Keratinocyte (primary cell): ENCODE measurements around the gene EDC3. TPM values are rescaled to one million over a fixed set of nuclear protein-coding genes. Genes with fewer than 3 reads are reported as not detected.
"Not testable (repeated sequence)": the region's sequence is repeated elsewhere in the genome, so short reads cannot be mapped to it uniquely, and the experiment has no call there.

Experiments used
- DNase-seq: peaks from one replicate; pipeline ENCODE4 v3.0.0-alpha.2; 2011; ENCODE audit warnings: low read depth, missing footprints, low spot score
- FAIRE-seq: peaks from 2 replicates; lab custom pipeline; 2011; peaks lifted over from hg19 to GRCh38; lab: Jason Lieb, UNC
- H2AFZ ChIP-seq: 2 replicates; pipeline ENCODE4 v1.6.0; 2012; ENCODE audit warnings: low read length, control low read depth, inconsistent platforms; ENCODE audit not compliant: control insufficient read depth
- H3K27ac ChIP-seq: 2 replicates; pipeline ENCODE4 v1.5.1; 2011; ENCODE audit warnings: low read length; ENCODE audit not compliant: control insufficient read depth, insufficient read depth
- H3K27me3 ChIP-seq: 3 replicates; pipeline ENCODE4 v1.6.0; 2011; ENCODE audit warnings: low read length; ENCODE audit not compliant: control insufficient read depth, insufficient read depth; ENCODE audit errors: extremely low read depth
- H3K36me3 ChIP-seq, 2 experiments: 2 replicates in 1 of 2; 3 replicates in 1 of 2; pipeline ENCODE4 v1.5.1; 2011; ENCODE audit warnings: low read length in 2 of 2, mild to moderate bottlenecking in 1 of 2; ENCODE audit not compliant: control insufficient read depth in 2 of 2, insufficient read depth in 2 of 2; ENCODE audit errors: extremely low read depth in 1 of 2
- H3K4me1 ChIP-seq: 3 replicates; pipeline ENCODE4 v1.5.1; 2011; ENCODE audit warnings: low read length; ENCODE audit not compliant: control insufficient read depth, insufficient read depth; ENCODE audit errors: extremely low read depth
- H3K4me2 ChIP-seq: 3 replicates; pipeline ENCODE4 v1.6.0; 2011; ENCODE audit warnings: low read depth, low read length; ENCODE audit not compliant: control insufficient read depth, insufficient read depth; ENCODE audit errors: extremely low read depth
- H3K4me3 ChIP-seq, 3 experiments: fragments of 200-600 bp in 1 of 3; sonication (generic) in 1 of 3; 2 replicates in 2 of 3; 3 replicates in 1 of 3; pipeline ENCODE4 v1.5.1; 2011 to 2016; ENCODE audit warnings: low read length in 3 of 3, mild to moderate bottlenecking in 3 of 3, control low read depth in 2 of 3, inconsistent platforms in 1 of 3, low read depth in 1 of 3, mixed read lengths in 1 of 3, mixed run types in 1 of 3, moderate library complexity in 1 of 3; ENCODE audit not compliant: control insufficient read depth in 2 of 3, insufficient read depth in 2 of 3; ENCODE audit errors: extremely low read depth in 1 of 3
- H3K79me2 ChIP-seq: 2 replicates; pipeline ENCODE4 v1.6.0; 2012; ENCODE audit warnings: low read length; ENCODE audit not compliant: control insufficient read depth, insufficient read depth
- H3K9ac ChIP-seq: 3 replicates; pipeline ENCODE4 v1.6.0; 2011; ENCODE audit warnings: low read length; ENCODE audit not compliant: control insufficient read depth, insufficient read depth; ENCODE audit errors: extremely low read depth
- H3K9me1 ChIP-seq: 3 replicates; pipeline ENCODE4 v1.6.0; 2011; ENCODE audit warnings: low read length; ENCODE audit not compliant: control insufficient read depth, insufficient read depth; ENCODE audit errors: extremely low read depth
- H3K9me3 ChIP-seq: 2 replicates; pipeline ENCODE4 v1.5.1; 2012; ENCODE audit warnings: low read depth, low read length; ENCODE audit not compliant: control insufficient read depth
- H4K20me1 ChIP-seq: 3 replicates; pipeline ENCODE4 v1.6.0; 2011; ENCODE audit warnings: low read length; ENCODE audit not compliant: control insufficient read depth, insufficient read depth; ENCODE audit errors: extremely low read depth
- EZH2 ChIP-seq: IDR thresholded peaks from one replicate; pipeline ENCODE4 v1.6.1; 2012; ENCODE audit warnings: inconsistent platforms, mild to moderate bottlenecking, low read length, moderate library complexity
- dilution Hi-C: fragments of 300-500 bp; cut with MboI; formaldehyde crosslinking; loops from one replicate; pipeline ENCODE4 v1.7.0; 2020; ENCODE audit warnings: low sequenced_read_pairs; ENCODE audit not compliant: extremely low pct_ligation_motif_present
- polyA plus RNA-seq, 5 experiments: library from polyadenylated mRNA; depleted of rRNA in 3 of 5; stranded (reverse) in 3 of 5; stranded (forward) in 1 of 5; unstranded in 1 of 5; fragments of >200 nt; gene quantifications; 1 replicate in 1 of 5; 2 replicates in 3 of 5; 3 replicates in 1 of 5; pipeline versions ENCODE4 v1.2.1 to v1.2.3, GENCODE V29; 2011 to 2012; ENCODE audit warnings: missing spikeins in 2 of 5, low read depth in 1 of 5, low replicate concordance in 1 of 5
- TF ChIP-seq, protein P1 (sequence below), 3 experiments: IDR thresholded peaks in 1 of 3; conservative IDR thresholded peaks in 1 of 3; optimal IDR thresholded peaks in 1 of 3; 2 replicates in 2 of 3; 3 replicates in 1 of 3; pipeline versions ENCODE3 to v1.5.1; 2011; ENCODE audit warnings: low read length in 3 of 3, mild to moderate bottlenecking in 3 of 3, moderate library complexity in 2 of 3, control low read depth in 1 of 3, inconsistent platforms in 1 of 3; ENCODE audit not compliant: insufficient read depth in 2 of 3; ENCODE audit errors: extremely low read depth in 1 of 3

The EDC3 gene
- polyA plus RNA-seq, 1 donor (not counting 4 experiments of a cell fraction or from before 2014, with no cell fraction given), result 33.6 TPM

DNA sequence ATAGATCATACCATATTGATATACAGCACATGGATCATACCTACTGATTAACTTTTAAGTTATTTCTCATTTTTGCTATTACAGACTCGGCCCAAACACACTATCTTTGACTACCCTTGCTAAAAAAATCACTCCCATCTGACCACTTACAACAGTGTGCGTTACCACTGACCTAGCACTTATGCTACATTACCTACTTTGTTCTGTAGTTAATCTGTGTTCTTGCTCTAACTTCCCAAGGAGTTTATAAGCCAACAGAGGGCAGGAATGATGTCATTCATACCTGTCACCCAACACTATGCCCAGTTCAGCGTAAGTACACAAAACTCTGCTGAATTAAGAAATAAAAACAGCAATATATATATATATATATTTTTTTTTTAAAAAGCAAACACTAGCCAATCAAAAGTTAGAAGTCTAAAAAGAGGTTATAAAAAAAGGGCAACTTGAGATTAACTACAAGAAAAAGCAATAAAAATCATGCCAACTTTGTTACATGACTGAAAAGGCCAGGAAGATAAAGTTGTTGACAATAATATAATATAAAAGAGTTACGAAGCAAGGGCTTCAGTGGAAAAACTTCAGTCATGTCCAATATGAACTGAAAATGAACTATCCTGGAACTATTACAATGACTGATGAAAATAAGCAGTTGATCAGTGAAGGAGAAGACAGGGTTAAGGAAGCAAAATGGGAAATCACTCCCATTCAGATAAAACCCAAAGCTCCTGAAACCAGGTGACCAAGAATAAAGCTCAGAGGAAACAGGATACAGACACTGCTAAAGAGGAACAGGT lies 33.6 kb downstream of the EDC3 start:
- H3K36me3 ChIP-seq, result no peaks in the 10 kb centered on the region
- DNase-seq, result no peak
- no peaks in the 10 kb centered on the region for H3K9me3 ChIP-seq
- no peak overlapping the region for H3K4me3 ChIP-seq
- peaks cover 3% of the 10 kb centered on the region for H3K9me1 ChIP-seq
- no peak for FAIRE-seq
- peaks cover 4% of the 10 kb centered on the region for H3K4me1 ChIP-seq
- no peak overlapping the region for H3K27ac ChIP-seq
- H2AFZ ChIP-seq, result no peak overlapping the region
- TF ChIP-seq, protein P1, sequence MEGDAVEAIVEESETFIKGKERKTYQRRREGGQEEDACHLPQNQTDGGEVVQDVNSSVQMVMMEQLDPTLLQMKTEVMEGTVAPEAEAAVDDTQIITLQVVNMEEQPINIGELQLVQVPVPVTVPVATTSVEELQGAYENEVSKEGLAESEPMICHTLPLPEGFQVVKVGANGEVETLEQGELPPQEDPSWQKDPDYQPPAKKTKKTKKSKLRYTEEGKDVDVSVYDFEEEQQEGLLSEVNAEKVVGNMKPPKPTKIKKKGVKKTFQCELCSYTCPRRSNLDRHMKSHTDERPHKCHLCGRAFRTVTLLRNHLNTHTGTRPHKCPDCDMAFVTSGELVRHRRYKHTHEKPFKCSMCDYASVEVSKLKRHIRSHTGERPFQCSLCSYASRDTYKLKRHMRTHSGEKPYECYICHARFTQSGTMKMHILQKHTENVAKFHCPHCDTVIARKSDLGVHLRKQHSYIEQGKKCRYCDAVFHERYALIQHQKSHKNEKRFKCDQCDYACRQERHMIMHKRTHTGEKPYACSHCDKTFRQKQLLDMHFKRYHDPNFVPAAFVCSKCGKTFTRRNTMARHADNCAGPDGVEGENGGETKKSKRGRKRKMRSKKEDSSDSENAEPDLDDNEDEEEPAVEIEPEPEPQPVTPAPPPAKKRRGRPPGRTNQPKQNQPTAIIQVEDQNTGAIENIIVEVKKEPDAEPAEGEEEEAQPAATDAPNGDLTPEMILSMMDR (optimal IDR thresholded peaks at IDR 0.05 in 1 of 3, IDR thresholded peaks at IDR 0.05 in 1 of 3, conservative IDR thresholded peaks at IDR 0.05 in 1 of 3; ENCODE audit: extremely low read depth in 1 of 3, insufficient read depth in 2 of 3, low read length in 3 of 3), result no peak
- TF ChIP-seq EZH2, result no peak
- peaks cover 7% of the 10 kb centered on the region for H4K20me1 ChIP-seq
- dilution Hi-C loops, result no loop called here
- peaks cover 21% of the 10 kb centered on the region for H3K79me2 ChIP-seq
- no peaks in the 10 kb centered on the region for H3K27me3 ChIP-seq
- no peak overlapping the region for H3K9ac ChIP-seq
- no peak overlapping the region for H3K4me2 ChIP-seq

GRCh38 chr15:74661280-74661679 lies 34.5 kb downstream of the EDC3 start:
- H3K27ac ChIP-seq, H2AFZ ChIP-seq, H3K4me3 ChIP-seq, FAIRE-seq, H3K9ac ChIP-seq, H3K4me1 ChIP-seq, H3K27me3 ChIP-seq, H3K36me3 ChIP-seq, dilution Hi-C loops, H3K4me2 ChIP-seq, H3K9me1 ChIP-seq, H3K9me3 ChIP-seq, DNase-seq: not testable (repeated sequence)
- H3K79me2 ChIP-seq, result peaks cover 27% of the 10 kb centered on the region
- peaks cover 11% of the 10 kb centered on the region for H4K20me1 ChIP-seq
